PC-3 (cell line): ENCODE measurements around the gene ETV6. TPM values are rescaled to one million over a fixed set of nuclear protein-coding genes. Genes with fewer than 3 reads are reported as not detected.

Experiments used
- ATAC-seq: fragments of 200-7000 bp; cut with Tn5 transposase; 2 replicates; pipeline ENCODE4 v1.9.1; 2020; ENCODE audit warnings: mild to moderate bottlenecking, moderate library complexity
- BruUV-seq: library from RNA; stranded (reverse); fragments of 400-500 nt; replicated peaks from 2 replicates; lab custom pipeline; 2021; lab: Mats Ljungman, UMichigan
- CTCF ChIA-PET: fragments of 300-600 bp; sonication (Branson Sonifier 250); formaldehyde crosslinking; loops from one replicate; lab custom pipeline; 2022; ENCODE audit warnings: antibody characterized with exemption; lab: Charles Lee
- POLR2A ChIA-PET: fragments of 300-600 bp; sonication (Branson Sonifier 250); formaldehyde crosslinking; loops from one replicate; lab custom pipeline; 2022; ENCODE audit warnings: antibody characterized with exemption; ENCODE audit not compliant: unreplicated experiment; lab: Charles Lee
- DNase-seq: peaks from one replicate; pipeline ENCODE4 v3.0.0-alpha.2; 2015
- H2AFZ ChIP-seq: fragments of 300-600 bp; sonication (generic); 2 replicates; pipeline ENCODE4 v1.6.0; 2016; ENCODE audit warnings: antibody characterized with exemption, low read length
- H3F3A ChIP-seq: fragments of 300-600 bp; sonication (generic); one replicate; pipeline ENCODE4 v1.6.0; 2017; ENCODE audit warnings: antibody characterized with exemption, low read length, control low read depth, mild to moderate bottlenecking; ENCODE audit not compliant: unreplicated experiment
- H3K27ac ChIP-seq: fragments of 300-600 bp; sonication (generic); 2 replicates; pipeline ENCODE4 v1.5.1; 2016; ENCODE audit warnings: mild to moderate bottlenecking, low read length
- H3K27me3 ChIP-seq: fragments of 300-600 bp; sonication (generic); 2 replicates; pipeline ENCODE4 v1.6.1; 2016; ENCODE audit warnings: low read length, mixed read lengths
- H3K36me3 ChIP-seq: fragments of 300-600 bp; sonication (generic); 2 replicates; pipeline ENCODE4 v1.6.1; 2016; ENCODE audit warnings: low read depth, mixed run types, low read length, mixed read lengths
- H3K4me1 ChIP-seq: fragments of 300-600 bp; sonication (generic); 2 replicates; pipeline ENCODE4 v1.5.1; 2016; ENCODE audit warnings: low read length; ENCODE audit not compliant: insufficient read depth
- H3K4me2 ChIP-seq: fragments of 300-600 bp; sonication (generic); 2 replicates; pipeline ENCODE4 v1.6.0; 2016; ENCODE audit warnings: low read length
- H3K4me3 ChIP-seq: fragments of 300-600 bp; sonication (generic); 2 replicates; pipeline ENCODE4 v1.5.1; 2016; ENCODE audit warnings: mild to moderate bottlenecking, low read length, mixed read lengths
- H3K79me2 ChIP-seq: fragments of 300-600 bp; sonication (generic); 2 replicates; pipeline ENCODE4 v1.6.1; 2017; ENCODE audit warnings: low read length, mixed read lengths
- H3K9ac ChIP-seq: fragments of 300-600 bp; sonication (generic); 2 replicates; pipeline ENCODE4 v1.6.0; 2016; ENCODE audit warnings: mild to moderate bottlenecking, low read length
- H3K9me2 ChIP-seq: fragments of 300-600 bp; sonication (generic); replicated peaks from 2 replicates; pipeline ENCODE4 v1.6.1; 2016; ENCODE audit warnings: mixed run types, low read length, mixed read lengths
- H3K9me3 ChIP-seq: fragments of 300-600 bp; sonication (generic); 2 replicates; pipeline ENCODE4 v1.6.1; 2016; ENCODE audit warnings: low read length, mixed read lengths
- H4K20me1 ChIP-seq: fragments of 300-600 bp; sonication (generic); 2 replicates; pipeline ENCODE4 v1.6.1; 2016; ENCODE audit warnings: low read length, mixed read lengths
- EZH2 ChIP-seq: fragments of 300-600 bp; sonication (generic); IDR thresholded peaks from one replicate; pipeline ENCODE4 v1.6.1; 2017; ENCODE audit warnings: antibody characterized with exemption, mild to moderate bottlenecking, low read length; ENCODE audit not compliant: unreplicated experiment
- EZH2phosphoT487 ChIP-seq: fragments of 300-600 bp; sonication (generic); IDR thresholded peaks from 2 replicates; pipeline ENCODE4 v1.6.1; 2018; ENCODE audit warnings: mild to moderate bottlenecking, antibody characterized with exemption, low read length, borderline replicate concordance
- intact Hi-C: fragments of 100-400 bp; cut with micrococcal nuclease; formaldehyde crosslinking; loops from 2 replicates; pipeline ENCODE4 v1.9.0; 2023
- total RNA-seq: library from RNA; depleted of rRNA; stranded (reverse); fragments of >200 nt; gene quantifications from 2 replicates; pipeline ENCODE4 v1.2.3, GENCODE V29; 2014
- TF ChIP-seq, protein P1 (sequence below): fragments of 300-600 bp; sonication (generic); conservative IDR thresholded peaks from 2 replicates; pipeline ENCODE4 v1.5.1; 2017; ENCODE audit warnings: antibody characterized with exemption, low read depth, mild to moderate bottlenecking, low read length

The ETV6 gene
- total RNA-seq, 1 experiment from 2014 or later, result 5.0 TPM

DNA sequence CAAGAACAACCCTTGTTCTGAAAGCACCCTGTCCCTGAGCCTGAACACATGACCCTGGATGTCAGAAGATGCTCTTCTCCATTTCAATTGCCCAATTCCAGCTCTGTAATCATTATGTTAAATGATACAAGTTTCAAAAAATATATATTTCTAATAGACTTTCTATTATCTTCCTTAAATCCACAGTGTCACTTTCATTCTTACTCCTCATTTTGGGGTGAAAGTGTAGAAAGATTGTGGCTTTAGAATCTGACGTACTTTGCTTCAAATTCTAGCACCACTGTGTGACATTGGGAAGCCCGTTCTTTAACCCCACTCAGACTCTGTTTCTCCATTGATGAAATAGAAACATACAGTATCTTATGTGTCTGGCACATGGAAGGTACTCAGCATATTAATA lies 83.2 kb downstream of the ETV6 start:
- H4K20me1 ChIP-seq, result no peaks in the 10 kb centered on the region
- no peaks in the 10 kb centered on the region; the same call in 1 of the 2 replicates for H3K79me2 ChIP-seq
- no peak overlapping the region for H3K9ac ChIP-seq
- ATAC-seq (no peak), DNase-seq (no peak)
- TF ChIP-seq, protein P1, sequence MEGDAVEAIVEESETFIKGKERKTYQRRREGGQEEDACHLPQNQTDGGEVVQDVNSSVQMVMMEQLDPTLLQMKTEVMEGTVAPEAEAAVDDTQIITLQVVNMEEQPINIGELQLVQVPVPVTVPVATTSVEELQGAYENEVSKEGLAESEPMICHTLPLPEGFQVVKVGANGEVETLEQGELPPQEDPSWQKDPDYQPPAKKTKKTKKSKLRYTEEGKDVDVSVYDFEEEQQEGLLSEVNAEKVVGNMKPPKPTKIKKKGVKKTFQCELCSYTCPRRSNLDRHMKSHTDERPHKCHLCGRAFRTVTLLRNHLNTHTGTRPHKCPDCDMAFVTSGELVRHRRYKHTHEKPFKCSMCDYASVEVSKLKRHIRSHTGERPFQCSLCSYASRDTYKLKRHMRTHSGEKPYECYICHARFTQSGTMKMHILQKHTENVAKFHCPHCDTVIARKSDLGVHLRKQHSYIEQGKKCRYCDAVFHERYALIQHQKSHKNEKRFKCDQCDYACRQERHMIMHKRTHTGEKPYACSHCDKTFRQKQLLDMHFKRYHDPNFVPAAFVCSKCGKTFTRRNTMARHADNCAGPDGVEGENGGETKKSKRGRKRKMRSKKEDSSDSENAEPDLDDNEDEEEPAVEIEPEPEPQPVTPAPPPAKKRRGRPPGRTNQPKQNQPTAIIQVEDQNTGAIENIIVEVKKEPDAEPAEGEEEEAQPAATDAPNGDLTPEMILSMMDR, result no peak
- no peak for TF ChIP-seq EZH2
- no peak for TF ChIP-seq EZH2phosphoT487
- H3K9me2 ChIP-seq, result no peaks in the 10 kb centered on the region
- POLR2A ChIA-PET, result no interaction called here
- CTCF ChIA-PET, result no interaction called here
- H3K4me3 ChIP-seq, result no peak overlapping the region
- no peaks in the 10 kb centered on the region for H3K27me3 ChIP-seq
- intact Hi-C loops, result no loop called here
- no peak overlapping the region for H3K27ac ChIP-seq
- no peaks in the 10 kb centered on the region for H3K9me3 ChIP-seq
- H3K36me3 ChIP-seq, result no peaks in the 10 kb centered on the region
- no peak overlapping the region for H2AFZ ChIP-seq
- peaks cover 33% of the 10 kb centered on the region for H3K4me1 ChIP-seq
- no peak overlapping the region for H3K4me2 ChIP-seq
- no peaks in the 10 kb centered on the region for H3F3A ChIP-seq
- no TSS peak for BruUV-seq

DNA sequence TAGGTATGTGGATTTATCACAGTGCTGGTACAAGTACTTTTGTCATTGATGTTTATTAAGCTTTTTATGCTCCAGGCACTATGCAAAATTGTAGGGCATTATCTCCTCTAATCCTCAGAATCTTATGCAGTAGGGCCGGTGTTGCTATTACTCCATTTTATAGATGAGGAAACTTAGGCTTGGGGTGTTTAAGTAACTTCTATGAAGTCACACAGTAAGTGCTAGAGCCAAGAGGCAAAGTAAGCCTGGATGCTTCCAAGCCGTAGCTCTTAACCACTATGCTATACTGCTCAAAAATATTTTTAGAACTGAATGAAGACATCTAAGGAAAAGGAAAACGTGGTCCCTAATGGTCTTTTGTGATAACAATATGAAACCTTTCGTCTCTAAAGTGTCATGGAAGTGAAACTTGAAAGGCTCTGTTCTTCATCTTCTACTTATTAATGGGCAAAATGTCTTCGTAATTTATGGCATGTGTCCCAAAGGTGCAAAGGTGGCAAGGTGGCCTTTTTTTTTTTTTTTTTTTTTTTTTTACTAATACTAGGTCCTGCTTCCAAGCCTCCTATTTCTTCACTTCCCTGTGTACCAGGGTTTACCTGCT lies 85.2 kb downstream of the ETV6 start:
- Histone ChIP-seq H3K36me3 (no peaks in the 10 kb centered on the region), H3K27ac (no peak overlapping the region), H3K9me2 (no peaks in the 10 kb centered on the region), H3K9me3 (no peaks in the 10 kb centered on the region), H3K4me3 (no peak overlapping the region), H3F3A (no peaks in the 10 kb centered on the region), H4K20me1 (no peaks in the 10 kb centered on the region), H2AFZ (no peak overlapping the region), H3K9ac (no peak overlapping the region), H3K4me1 (peaks cover 24% of the 10 kb centered on the region), H3K27me3 (no peaks in the 10 kb centered on the region), H3K79me2 (no peaks in the 10 kb centered on the region), H3K4me2 (no peak overlapping the region)
- TF ChIP-seq, protein P1, result no peak
- TF ChIP-seq EZH2phosphoT487, result no peak
- TF ChIP-seq EZH2, result no peak
- no peak for ATAC-seq
- BruUV-seq, result no TSS peak
- intact Hi-C loops, result no loop called here
- POLR2A ChIA-PET, result no interaction called here
- DNase-seq, result no peak
- CTCF ChIA-PET, result no interaction called here

DNA sequence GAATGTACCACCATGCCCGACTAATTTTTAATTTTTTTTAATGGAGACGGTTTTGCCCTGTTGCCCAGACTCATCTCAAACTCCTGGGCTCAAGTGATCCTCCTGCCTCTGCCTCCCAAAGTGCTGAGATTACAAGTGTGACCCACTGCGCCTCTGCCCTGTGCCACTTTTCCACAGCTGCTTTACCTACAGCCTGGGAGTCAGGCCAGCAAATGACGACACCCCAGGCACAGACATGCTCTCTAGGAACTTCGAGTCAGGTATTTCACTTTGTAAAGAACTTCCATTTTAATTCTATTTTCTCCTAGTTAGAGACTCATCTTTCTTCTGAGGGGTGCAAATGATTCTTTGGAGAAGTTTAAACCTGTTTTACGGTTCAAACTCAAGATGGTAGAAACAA lies 89.0 kb downstream of the ETV6 start:
- ATAC-seq, result no peak
- no peaks in the 10 kb centered on the region for H3F3A ChIP-seq
- H3K9me3 ChIP-seq, result no peaks in the 10 kb centered on the region
- no peaks in the 10 kb centered on the region for H4K20me1 ChIP-seq
- H3K79me2 ChIP-seq, result no peaks in the 10 kb centered on the region
- CTCF ChIA-PET, result no interaction called here
- no peak overlapping the region for H3K4me3 ChIP-seq
- no TSS peak for BruUV-seq
- no peak for DNase-seq
- H3K4me2 ChIP-seq, result no peak overlapping the region
- no peaks in the 10 kb centered on the region for H3K9me2 ChIP-seq
- TF ChIP-seq, protein P1, result no peak
- TF ChIP-seq EZH2 (no peak), EZH2phosphoT487 (no peak)
- intact Hi-C loops, result no loop called here
- POLR2A ChIA-PET, result no interaction called here
- no peaks in the 10 kb centered on the region for H3K27me3 ChIP-seq
- no peak overlapping the region for H3K9ac ChIP-seq
- H3K27ac ChIP-seq, result no peak overlapping the region
- H3K36me3 ChIP-seq, result no peaks in the 10 kb centered on the region
- no peak overlapping the region for H2AFZ ChIP-seq
- peaks cover 12% of the 10 kb centered on the region for H3K4me1 ChIP-seq
